ENCODE results near the gene SLC25A10.

DNA sequence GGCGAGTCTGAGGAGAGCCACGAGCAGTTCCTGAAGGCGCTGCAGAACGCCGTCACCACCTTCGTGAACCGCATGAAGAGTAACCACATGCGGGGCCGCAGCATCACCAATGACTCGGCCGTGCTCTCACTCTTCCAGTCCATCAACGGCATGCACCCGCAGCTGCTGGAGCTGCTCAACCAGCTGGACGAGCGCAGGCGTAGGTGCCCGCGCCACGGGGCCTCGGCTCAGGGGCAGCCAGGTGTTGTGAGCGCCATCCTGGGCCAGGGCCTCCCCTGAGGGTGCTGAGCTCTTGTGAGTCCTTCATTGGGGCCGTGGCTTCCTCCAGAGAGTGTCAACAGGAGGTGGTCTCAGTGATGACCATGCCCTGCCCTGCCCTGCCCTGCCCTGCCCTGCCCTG, 16.3 kb upstream of the SLC25A10 start:
- no peak for TF ChIP-seq POLR2A (IDR thresholded peaks at IDR 0.05)
- TF ChIP-seq, protein P1, sequence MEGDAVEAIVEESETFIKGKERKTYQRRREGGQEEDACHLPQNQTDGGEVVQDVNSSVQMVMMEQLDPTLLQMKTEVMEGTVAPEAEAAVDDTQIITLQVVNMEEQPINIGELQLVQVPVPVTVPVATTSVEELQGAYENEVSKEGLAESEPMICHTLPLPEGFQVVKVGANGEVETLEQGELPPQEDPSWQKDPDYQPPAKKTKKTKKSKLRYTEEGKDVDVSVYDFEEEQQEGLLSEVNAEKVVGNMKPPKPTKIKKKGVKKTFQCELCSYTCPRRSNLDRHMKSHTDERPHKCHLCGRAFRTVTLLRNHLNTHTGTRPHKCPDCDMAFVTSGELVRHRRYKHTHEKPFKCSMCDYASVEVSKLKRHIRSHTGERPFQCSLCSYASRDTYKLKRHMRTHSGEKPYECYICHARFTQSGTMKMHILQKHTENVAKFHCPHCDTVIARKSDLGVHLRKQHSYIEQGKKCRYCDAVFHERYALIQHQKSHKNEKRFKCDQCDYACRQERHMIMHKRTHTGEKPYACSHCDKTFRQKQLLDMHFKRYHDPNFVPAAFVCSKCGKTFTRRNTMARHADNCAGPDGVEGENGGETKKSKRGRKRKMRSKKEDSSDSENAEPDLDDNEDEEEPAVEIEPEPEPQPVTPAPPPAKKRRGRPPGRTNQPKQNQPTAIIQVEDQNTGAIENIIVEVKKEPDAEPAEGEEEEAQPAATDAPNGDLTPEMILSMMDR (IDR thresholded peaks at IDR 0.05), result no peak

Measured in testis (tissue), 2 donors.